T-helper 2 cell treated with Interferon-gamma antibody and Interleukin-4, amounts not matched to agents 5 μg/mL and 100 μg/mL, for 36 hours (primary cell): ENCODE data around the gene OCSTAMP.

Experiments used
- DNase-seq: peaks from one replicate; pipeline ENCODE4 v3.0.0; 2021; ENCODE audit warnings: low spot score
- H3K27ac Mint-ChIP-seq: one replicate; pipeline ENCODE4 v1.8.0; 2021; ENCODE audit warnings: mild to moderate bottlenecking, mixed read lengths
- H3K27me3 Mint-ChIP-seq: one replicate; pipeline ENCODE4 v1.8.0; 2021; ENCODE audit warnings: low read depth, mixed read lengths
- H3K36me3 Mint-ChIP-seq: one replicate; pipeline ENCODE4 v1.8.0; 2021; ENCODE audit warnings: low read depth, mixed read lengths
- H3K4me1 Mint-ChIP-seq: one replicate; pipeline ENCODE4 v1.8.0; 2021; ENCODE audit warnings: low read depth, mixed read lengths
- H3K4me3 Mint-ChIP-seq: one replicate; pipeline ENCODE4 v1.8.0; 2022; ENCODE audit warnings: mild to moderate bottlenecking, moderate library complexity, mixed read lengths
- H3K9me3 Mint-ChIP-seq: one replicate; pipeline ENCODE4 v1.8.0; 2021; ENCODE audit warnings: mixed read lengths

OCSTAMP gene

DNA sequence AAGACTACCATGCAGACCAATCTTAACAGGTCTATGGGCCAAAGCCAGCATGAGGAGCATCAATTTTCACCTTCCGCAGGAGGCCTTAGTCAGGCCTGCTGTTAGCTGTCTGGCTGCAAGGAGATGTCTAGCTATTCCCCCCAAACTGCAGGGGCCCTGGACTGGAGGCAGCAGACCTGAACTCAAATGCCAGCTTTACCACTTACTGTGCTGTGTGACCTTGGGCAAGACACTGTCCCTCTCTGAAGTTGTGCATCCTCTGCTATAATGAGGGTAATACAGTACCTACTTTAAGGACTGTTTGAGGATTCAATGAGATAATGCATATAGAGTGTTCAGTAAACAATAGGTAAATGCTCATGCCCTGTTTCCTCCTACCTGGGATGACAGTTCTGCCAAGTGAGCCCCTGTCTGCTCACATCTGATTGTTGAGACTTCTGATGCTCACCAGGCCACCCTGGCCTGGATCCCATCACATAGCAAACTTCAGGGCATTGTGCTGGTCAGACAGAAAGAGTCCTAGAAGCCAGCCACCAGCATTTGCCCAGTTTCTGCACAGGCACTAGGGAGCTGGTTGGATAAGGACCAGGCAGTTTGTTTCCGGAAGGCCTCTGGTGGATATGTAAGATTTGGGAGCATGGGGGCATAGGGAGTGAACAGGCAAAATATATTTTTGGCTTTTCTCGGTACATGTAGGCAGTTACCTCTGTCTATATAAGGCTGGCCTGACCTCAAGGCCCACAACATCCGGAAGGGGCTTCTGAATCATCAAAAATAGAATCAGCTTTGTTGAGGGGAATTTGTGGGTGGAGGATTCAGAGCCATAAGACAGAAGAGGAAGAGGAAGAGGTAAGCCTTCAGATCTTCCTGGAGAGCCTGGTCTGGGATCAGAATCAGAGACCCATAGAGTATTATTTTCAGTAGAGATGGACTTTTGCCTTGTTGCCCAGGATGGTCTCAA lies 2.3 kb upstream of the OCSTAMP start:
- peaks cover 48% of the 10 kb centered on the region for H3K4me1 Mint-ChIP-seq
- H3K4me3 Mint-ChIP-seq: peak overlapping the region; percentile 74
- DNase-seq: peak; percentile 73
- no peaks in the 10 kb centered on the region for H3K9me3 Mint-ChIP-seq
- no peaks in the 10 kb centered on the region for H3K36me3 Mint-ChIP-seq
- no peaks in the 10 kb centered on the region for H3K27me3 Mint-ChIP-seq
- H3K27ac Mint-ChIP-seq: peak overlapping the region; percentile 79

GRCh38 chr20:46551522-46552381 lies 1.3 kb upstream of the OCSTAMP start:
- peak overlapping the region; percentile 74 for H3K4me3 Mint-ChIP-seq
- no peak for DNase-seq
- H3K9me3 Mint-ChIP-seq: no peaks in the 10 kb centered on the region
- H3K27me3 Mint-ChIP-seq: no peaks in the 10 kb centered on the region
- peak overlapping the region; percentile 79 for H3K27ac Mint-ChIP-seq
- no peaks in the 10 kb centered on the region for H3K36me3 Mint-ChIP-seq
- H3K4me1 Mint-ChIP-seq: peaks cover 45% of the 10 kb centered on the region

DNA sequence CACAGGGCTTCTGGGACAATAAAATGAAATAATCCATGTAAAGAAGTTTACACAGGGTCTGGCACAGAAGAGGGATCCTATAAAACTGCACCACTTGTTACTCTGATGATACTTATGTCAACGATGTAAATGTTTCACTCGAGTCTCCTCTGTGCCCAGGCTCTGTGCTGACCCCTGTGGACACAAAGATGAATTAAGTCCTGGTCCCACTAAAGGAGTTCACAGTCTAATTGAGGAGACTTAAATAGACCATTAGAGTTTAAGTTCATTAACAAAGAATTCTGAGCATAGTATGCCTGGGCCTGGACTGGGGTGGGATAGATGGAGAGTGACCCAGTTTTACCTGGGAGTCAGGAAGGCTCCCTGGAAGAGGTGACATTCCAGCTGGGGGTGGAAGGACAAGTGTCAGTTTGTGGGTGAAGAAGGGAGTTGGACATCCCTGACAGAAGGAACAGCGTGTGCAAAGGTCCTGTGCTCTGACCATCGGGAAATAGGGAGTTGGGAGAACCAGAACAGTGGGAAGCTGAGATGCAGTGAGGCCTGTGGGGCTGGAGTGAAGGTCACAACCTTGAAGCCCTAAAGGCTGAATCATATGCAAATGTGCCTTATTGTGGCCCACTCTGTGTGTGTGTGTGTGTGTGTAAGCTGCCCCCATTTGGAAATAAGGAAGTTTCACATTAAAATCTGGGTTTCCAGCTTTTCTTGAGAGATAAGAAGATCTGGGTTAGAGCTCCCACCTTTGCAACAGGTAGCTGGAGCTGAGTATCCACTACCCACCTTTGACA lies 1.1 kb downstream of the OCSTAMP start:
- Mint-ChIP-seq H3K9me3 (no peaks in the 10 kb centered on the region), H3K4me1 (peaks cover 41% of the 10 kb centered on the region), H3K4me3 (no peak overlapping the region), H3K27me3 (no peaks in the 10 kb centered on the region), H3K36me3 (no peaks in the 10 kb centered on the region), H3K27ac (no peak overlapping the region)
- no peak for DNase-seq

- Mint-ChIP-seq H3K27me3 (no peaks in the 10 kb centered on the region), H3K9me3 (no peaks in the 10 kb centered on the region), H3K36me3 (no peaks in the 10 kb centered on the region), H3K27ac (no peak overlapping the region), H3K4me3 (no peak overlapping the region), H3K4me1 (peaks cover 41% of the 10 kb centered on the region)
- no peak for DNase-seq
These were observed 1.8 kb downstream of the OCSTAMP start for GRCh38 chr20:46548688-46549087.

- H3K4me3 Mint-ChIP-seq: no peak overlapping the region
- H3K9me3 Mint-ChIP-seq: no peaks in the 10 kb centered on the region
- no peak for DNase-seq
- H3K27ac Mint-ChIP-seq: no peak overlapping the region
- peaks cover 38% of the 10 kb centered on the region for H3K4me1 Mint-ChIP-seq
- no peaks in the 10 kb centered on the region for H3K27me3 Mint-ChIP-seq
- no peaks in the 10 kb centered on the region for H3K36me3 Mint-ChIP-seq
These were observed 2.5 kb downstream of the OCSTAMP start for GRCh38 chr20:46547995-46548394.

GRCh38 chr20:46546936-46547335 lies 3.5 kb downstream of the OCSTAMP start:
- H3K27me3 Mint-ChIP-seq: no peaks in the 10 kb centered on the region

GRCh38 chr20:46546298-46546697 lies 4.2 kb downstream of the OCSTAMP start:
- Mint-ChIP-seq H3K27me3 (no peaks in the 10 kb centered on the region), H3K36me3 (no peaks in the 10 kb centered on the region), H3K9me3 (no peaks in the 10 kb centered on the region), H3K4me1 (peaks cover 27% of the 10 kb centered on the region), H3K4me3 (no peak overlapping the region), H3K27ac (no peak overlapping the region)
- DNase-seq: no peak

More at GRCh38 chr20:46546936-46547335, 3.5 kb downstream of the OCSTAMP start:
- Mint-ChIP-seq H3K4me3 (no peak overlapping the region), H3K36me3 (no peaks in the 10 kb centered on the region), H3K9me3 (no peaks in the 10 kb centered on the region), H3K4me1 (peaks cover 30% of the 10 kb centered on the region), H3K27ac (no peak overlapping the region)
- no peak for DNase-seq

DNA sequence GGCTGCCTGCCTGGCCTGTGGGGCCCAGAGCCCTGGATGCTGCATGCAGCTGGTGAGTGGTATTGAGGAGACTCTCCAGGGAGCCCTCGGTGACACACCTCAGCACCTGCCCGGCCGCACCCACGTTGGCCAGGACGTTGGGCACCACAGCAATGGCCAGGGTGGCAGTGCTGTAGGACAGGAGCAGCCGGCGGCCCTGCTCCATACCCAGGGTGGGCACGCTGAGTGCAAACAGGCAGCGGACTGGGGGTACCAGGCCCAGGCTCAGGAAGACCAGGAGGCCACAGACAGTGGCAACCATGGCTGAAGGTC lies 4.7 kb downstream of the OCSTAMP start:
- DNase-seq: no peak
- peaks cover 24% of the 10 kb centered on the region for H3K4me1 Mint-ChIP-seq
- H3K4me3 Mint-ChIP-seq: peak overlapping the region; percentile 39
- no peaks in the 10 kb centered on the region for H3K36me3 Mint-ChIP-seq
- no peaks in the 10 kb centered on the region for H3K27me3 Mint-ChIP-seq
- H3K9me3 Mint-ChIP-seq: no peaks in the 10 kb centered on the region
- peak overlapping the region; percentile 88 for H3K27ac Mint-ChIP-seq

DNA sequence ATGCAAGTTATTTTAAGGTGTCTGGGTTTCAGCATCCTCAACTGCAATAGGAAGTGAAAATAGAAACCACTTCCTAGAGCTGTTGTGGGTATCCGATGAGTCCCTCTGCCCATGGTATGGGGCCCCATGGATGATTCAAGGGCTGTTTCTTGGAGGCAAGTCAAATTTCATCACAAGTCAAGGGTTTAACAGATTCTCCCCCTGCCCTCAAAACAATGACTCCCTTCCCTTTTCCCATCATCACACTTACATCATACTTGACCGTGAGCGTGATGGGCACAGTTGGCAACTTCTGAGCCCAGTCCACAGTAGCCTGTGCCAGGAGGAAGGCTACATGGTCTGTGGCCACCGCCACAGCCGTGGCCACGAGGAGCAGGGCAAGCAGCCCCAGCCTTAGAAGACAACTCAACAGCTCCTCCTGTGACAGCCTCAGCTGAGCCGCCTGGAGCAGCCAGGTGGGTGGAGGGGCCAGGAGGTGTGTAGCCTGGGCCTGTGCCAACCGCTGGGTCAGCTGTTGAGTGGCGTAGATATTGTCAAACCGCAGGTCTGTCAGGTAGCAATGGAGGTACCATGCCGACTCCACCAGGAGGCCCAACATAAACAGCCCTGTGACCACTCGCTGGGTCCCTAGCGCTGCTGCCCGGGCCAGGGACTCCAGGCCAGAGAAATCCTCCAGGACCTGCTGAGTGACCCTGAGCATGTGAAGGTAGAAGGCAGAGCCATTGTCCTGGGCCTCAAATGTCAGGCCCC lies 5.2 kb downstream of the OCSTAMP start:
- H3K9me3 Mint-ChIP-seq: no peaks in the 10 kb centered on the region
- DNase-seq: peak; percentile 74
- H3K27ac Mint-ChIP-seq: peak overlapping the region; percentile 88
- H3K4me3 Mint-ChIP-seq: peak overlapping the region; percentile 74
- peaks cover 3% of the 10 kb centered on the region for H3K27me3 Mint-ChIP-seq
- peaks cover 20% of the 10 kb centered on the region for H3K4me1 Mint-ChIP-seq
- H3K36me3 Mint-ChIP-seq: no peaks in the 10 kb centered on the region

DNA sequence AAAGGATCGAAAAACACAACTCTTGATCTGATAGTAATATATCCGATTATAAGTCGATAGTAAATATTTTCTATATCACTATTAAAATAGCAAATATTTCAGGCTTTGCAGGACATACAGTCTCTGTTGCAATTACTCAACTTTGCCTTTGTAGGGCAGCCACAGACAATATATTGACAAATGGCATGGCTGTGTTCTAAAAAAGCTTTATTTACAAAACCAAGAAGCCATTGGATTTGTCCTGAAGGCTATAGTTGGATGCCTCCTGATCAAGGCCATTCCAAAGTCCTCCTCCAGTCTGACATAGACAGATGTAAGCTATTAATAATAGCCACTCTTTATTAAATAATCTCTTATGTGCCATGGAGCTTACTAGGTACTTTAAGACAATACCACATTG lies 5.9 kb downstream of the OCSTAMP start:
- no peaks in the 10 kb centered on the region for H3K9me3 Mint-ChIP-seq
- peaks cover 4% of the 10 kb centered on the region for H3K27me3 Mint-ChIP-seq
- no peak for DNase-seq
- H3K4me1 Mint-ChIP-seq: peaks cover 19% of the 10 kb centered on the region
- H3K4me3 Mint-ChIP-seq: peak overlapping the region; percentile 74
- no peak overlapping the region for H3K27ac Mint-ChIP-seq
- no peaks in the 10 kb centered on the region for H3K36me3 Mint-ChIP-seq

DNA sequence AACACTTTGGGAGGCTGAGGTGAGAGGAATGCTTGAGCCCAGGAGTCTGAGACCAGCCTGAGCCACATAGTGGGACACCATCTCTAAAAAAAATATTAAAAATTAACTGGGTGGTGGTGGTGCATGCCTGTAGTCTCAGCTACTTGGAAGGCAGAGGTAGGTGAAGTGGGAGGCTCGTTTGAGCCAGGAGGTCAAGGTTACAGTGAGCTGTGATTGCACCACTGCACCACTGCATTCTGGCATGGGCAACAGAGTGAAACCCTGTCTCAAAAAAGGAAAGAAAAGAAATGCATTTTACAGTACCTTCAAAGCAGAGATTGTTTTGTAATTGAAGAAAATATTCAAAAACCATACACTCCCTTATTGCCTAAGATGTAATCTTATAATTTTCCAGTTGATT lies 6.5 kb downstream of the OCSTAMP start:
- Mint-ChIP-seq H3K9me3 (no peaks in the 10 kb centered on the region), H3K36me3 (no peaks in the 10 kb centered on the region), H3K27ac (no peak overlapping the region), H3K27me3 (peaks cover 10% of the 10 kb centered on the region), H3K4me3 (no peak overlapping the region), H3K4me1 (peaks cover 24% of the 10 kb centered on the region)
- DNase-seq: no peak

GRCh38 chr20:46543033-46543432 lies 7.4 kb downstream of the OCSTAMP start:
- no peak overlapping the region for H3K27ac Mint-ChIP-seq
- H3K4me1 Mint-ChIP-seq: peaks cover 24% of the 10 kb centered on the region
- no peak for DNase-seq
- H3K9me3 Mint-ChIP-seq: no peaks in the 10 kb centered on the region
- peaks cover 15% of the 10 kb centered on the region for H3K27me3 Mint-ChIP-seq
- no peak overlapping the region for H3K4me3 Mint-ChIP-seq
- H3K36me3 Mint-ChIP-seq: no peaks in the 10 kb centered on the region

DNA sequence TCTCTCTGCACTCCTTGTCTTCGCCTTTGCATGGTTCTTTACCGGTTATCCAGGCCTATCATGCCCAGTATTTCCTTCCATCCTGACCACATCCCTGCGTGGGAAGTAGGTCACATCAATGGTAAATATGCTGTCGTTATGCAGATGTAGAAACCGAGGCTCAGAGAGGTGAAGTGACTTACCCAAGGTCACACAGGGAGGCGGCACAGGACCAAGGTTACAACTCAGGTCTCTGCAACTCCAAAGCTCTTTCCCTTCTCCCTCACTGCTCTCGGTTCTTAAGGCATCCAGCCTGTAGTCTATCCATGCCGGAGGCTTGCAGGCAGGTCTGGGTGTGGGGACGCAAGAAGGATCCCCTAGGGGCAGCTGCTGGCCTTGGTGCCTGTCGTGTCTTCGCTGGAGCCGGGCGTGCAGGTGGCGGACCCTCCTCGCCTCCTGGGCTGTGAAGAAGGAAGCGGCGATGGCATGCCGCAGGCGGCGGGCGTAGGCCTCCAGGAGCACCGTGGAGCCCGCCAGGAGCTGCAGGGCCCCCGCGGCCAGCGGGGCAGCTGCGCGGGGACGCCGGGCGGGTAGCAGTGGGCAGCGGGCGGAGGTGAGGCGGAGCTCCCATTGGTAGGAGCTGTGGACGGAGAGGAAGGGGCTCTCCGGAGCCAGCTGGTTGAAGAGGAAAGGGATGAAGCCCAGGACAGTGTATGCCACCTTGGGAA lies 9.1 kb downstream of the OCSTAMP start:
- H3K27me3 Mint-ChIP-seq: peaks cover 19% of the 10 kb centered on the region
- no peak for DNase-seq
- H3K4me3 Mint-ChIP-seq: no peak overlapping the region
- peaks cover 24% of the 10 kb centered on the region for H3K4me1 Mint-ChIP-seq
- no peaks in the 10 kb centered on the region for H3K36me3 Mint-ChIP-seq
- no peaks in the 10 kb centered on the region for H3K9me3 Mint-ChIP-seq
- no peak overlapping the region for H3K27ac Mint-ChIP-seq
